ENCODE data around the gene GLUL.
"Not testable (repeated sequence)": the region's sequence is repeated elsewhere in the genome, so short reads cannot be mapped to it uniquely, and the experiment has no call there.

Gene GLUL

DNA sequence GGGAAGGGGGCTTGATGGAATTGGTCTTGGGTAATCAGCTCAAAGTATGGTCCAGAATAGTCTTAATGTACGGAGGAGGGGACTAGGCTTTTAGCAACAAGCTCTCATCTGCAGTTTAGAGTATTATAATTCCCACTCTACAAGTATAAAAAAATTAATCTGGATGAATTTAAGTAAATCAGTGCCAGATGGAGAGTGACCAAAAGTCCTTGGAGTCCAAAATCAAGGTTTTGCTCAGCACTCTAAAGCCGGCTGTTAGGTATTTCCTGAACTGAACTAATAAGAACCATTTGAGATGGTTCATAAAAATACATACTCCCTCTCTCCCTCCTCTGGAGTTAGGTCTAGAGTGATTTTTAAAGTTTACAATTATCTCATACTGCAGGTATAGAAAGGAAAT, 23.7 kb downstream of the GLUL start:
- DNase-seq (ENCODE audit: low spot score) = no peak

DNA sequence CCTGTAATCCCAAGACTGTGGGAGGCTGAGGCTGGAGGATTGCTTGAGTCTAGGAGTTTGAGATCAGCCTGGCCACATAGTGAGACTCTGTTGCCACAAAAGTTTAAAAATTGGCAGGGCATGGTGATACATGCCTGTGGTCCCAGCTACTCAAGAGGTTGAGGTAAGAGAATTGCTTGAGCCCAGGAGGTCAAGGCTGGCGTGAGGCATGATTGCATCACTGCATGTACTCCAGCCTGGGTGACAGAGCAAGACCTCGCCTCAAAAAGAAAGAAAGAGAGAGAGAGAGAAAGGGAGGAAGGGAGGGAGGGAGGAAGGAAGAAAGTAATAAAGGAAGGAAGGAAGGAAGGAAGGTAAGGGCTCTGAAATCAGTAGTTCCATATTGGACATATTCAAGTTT, 25.0 kb downstream of the GLUL start:
- DNase-seq (ENCODE audit: low spot score) = no peak

DNA sequence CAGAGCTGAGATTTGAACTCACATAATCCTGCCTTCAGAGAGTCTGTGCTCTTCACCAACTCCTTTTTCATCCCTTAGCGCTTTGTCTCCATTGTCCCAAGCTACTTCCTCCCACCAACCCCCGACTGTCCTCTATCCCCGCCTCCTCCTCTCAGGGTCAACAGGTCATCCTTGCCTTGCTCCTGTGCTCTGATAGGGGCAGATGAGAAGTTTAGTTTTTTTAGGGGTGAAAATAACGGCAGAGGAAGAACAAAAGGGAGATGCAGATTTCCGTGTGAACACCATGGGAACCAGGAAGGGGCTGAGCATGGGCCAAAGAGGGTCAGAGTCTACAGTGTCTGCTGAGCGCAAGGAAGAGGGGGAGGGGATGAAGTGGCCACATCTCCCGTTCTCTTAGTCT, 31.9 kb downstream of the GLUL start:
- DNase-seq (ENCODE audit: low spot score) = no peak

DNA sequence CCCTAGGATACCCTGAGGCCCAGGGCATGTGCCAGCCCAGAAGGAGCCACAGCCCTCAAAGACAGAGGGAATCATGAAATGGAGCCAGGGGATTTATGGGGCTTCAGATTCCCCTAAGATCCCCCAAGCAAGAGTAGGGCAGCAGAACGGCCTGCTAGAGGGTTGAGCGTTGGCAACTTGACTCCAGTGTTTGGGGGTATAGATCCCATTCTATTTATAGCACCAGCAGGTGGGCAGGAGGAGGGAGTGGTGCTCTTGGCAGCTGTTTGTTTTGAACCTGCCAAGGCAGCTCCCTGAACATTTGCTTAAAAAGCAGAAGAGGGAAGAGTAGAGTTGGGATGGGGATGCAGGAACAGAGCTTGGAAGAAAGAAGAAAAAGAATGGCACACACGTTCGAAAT, 33.7 kb downstream of the GLUL start:
- no peak for DNase-seq (ENCODE audit: low spot score)

DNA sequence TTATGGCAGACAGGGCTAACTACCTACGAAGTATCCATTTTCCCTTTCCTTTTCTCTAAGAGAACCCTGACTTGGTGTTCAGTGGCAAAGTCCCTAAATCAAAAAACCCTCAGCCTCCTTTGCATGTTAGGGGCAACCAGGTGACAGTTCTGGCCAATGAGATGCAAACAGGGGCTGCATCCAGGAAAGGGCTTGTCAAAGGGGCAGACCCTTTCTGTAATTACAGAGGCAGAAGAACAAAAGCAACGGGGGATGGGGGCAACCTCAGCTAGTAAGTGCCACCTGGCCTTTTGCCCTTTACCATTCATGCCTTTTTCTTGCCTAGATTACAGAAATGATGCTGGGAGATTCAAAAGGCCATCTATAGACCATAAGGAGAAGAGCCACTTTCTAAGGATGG, 34.4 kb downstream of the GLUL start:
- no peak for DNase-seq (ENCODE audit: low spot score)

DNA sequence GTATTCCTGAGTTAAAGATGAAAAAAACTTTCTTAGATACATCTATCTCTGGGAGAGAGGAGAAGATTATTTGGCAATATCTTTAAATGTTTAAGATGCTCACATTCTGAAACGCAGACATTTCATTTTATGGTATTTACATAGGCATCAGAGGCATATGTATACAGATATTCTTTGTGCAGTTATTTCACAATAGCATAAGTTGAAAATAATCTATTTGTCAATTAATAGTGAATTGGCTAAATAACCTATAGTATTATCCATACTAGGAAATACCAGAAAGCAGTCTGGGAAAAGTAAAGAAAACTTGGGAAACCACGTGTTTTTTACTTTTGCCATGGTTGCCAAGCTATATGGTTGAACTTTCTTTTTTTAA, 35.9 kb downstream of the GLUL start:
- DNase-seq (ENCODE audit: low spot score) = no peak

DNA sequence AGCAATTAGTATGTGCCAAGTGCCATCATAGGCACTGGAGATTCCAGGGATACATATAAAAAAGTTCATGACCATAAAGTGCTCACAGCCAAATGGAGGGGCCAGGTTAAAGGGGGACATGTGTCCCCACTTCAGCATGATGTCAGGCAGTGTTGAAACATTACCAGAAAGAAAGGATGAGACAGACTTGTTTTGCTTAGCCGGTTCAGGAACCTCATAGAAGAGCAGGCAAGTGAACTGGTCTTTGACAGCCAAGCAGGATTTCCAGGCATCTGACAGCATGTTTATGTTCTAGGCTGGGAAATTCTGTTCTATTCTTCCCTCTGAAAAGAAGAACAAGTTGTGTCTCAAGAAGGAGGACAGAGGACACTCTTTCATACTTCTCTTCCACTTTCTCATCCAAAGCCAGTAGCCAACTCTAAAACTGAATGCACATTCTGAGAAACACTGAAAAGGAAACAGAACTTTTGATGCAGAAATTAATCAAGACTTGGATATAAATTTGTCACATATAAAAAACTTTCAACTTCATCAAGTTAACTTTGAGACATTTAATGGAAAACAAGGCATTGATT, 39.7 kb downstream of the GLUL start:
- DNase-seq (ENCODE audit: low spot score) = no peak

DNA sequence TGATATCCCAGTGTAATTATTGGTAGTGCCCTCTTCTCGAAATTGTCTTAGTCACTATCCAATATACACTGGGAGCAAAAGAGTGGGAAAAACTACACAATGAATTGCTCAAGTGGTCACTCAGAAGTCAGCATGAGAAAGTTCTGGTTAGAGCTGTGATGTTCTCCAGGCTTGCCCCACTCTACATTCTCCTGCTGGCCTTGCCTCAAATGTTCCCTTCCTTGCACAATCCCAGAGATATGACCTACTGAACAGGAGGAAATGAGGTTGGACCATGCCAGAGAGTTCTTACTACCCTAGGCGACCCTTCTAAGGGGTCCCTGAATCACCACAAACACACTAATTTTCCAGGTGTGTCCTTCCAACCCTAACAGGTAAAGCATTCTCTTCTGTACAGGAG, 40.8 kb downstream of the GLUL start:
- DNase-seq (ENCODE audit: low spot score) = no peak

DNA sequence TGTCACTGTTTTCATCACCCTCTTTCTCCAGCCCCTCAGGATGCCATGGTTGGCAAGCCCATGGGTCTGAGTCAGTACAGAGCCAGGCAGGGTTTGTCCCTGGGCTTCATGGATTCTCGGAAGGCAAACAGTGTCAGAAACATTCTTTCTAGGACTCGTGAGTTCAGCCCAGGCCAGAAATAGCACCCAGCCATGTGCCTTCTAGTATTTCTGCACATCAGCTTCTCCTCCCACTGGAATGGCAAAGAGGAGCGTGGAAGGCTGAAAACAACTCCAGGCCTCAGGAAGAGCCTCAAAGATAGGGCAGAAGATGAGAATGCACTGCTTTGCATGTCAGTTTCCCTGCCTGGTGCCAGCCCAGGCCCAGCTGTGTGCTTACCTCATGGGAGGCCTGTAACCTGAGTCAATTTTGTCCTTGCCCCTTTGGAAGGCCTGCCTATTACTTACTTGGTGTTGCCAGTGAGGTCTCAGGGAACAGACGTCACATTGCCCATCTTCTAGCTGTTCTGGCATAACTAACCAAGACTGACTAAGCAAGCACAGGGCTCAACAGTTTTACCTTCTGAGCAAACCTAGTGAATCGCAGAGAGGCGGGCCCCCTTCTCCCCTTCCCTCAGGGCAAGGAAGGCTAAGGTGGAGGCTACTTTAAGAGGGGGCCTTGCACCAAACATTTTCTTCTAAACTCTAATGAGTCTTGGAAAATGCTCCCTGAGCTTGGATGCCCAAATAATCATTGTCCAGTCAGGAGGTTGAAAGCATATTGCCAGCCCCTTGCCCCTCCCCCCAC, 42.4 kb downstream of the GLUL start:
- no peak for DNase-seq (ENCODE audit: low spot score)

DNA sequence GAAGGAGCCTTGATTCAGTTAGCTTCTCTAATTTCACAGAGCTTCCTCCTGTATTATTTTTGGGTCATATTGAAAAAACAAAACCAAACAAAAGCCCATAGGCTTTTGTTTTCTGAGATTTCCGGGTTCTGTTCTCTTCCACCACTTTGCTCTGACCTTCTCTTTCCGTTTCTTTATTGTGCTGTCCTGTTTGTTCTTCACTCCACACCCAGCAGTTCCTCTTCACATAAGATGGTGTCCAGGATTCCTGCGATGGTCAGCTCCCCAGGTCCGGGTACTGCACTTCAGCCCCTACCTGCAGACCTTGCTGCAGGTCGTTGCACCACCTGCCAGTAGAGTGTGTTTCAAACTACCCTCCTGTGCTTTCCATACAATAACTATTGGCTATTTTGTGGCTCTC, 44.6 kb downstream of the GLUL start:
- no peak for DNase-seq (ENCODE audit: low spot score)

DNA sequence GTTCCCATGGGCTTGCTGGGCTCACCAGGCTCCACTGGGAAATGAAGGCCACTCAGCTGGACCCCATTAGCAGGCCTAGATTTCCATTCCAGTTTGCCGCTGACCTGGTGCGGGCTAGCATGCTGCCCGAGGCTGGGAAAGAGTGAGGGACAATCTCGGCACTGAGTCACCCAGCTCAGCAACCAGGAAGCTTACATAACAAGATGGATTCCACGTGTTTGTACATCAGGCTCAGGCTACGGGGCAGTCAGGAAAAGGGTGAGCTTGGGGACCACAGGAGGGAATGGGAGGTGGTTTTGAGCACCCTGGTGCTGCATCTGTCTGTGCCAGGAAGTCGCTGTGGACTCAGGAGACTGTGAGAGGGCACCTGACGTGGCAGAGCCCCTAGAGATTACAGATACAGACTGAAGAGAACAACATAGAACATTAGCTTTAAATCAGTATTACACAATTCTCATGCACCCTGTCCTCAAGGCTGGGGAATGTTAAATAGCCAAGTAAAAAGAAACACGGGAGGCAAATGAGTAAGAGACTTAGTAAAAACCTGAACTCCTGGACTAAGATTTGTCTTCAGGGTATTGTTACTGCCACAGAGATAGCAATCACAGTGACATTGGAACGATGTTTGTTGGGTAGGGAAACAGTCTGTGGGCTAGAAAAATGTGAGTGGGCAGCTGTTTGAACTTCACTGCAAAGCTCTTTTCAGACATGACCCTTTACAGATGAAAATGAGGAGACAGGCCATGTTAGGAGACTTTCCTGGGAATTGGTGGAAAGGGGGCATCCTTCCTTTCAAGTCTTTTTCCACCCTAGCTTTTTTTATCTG, 51.1 kb downstream of the GLUL start:
- DNase-seq (ENCODE audit: low spot score) = no peak

DNA sequence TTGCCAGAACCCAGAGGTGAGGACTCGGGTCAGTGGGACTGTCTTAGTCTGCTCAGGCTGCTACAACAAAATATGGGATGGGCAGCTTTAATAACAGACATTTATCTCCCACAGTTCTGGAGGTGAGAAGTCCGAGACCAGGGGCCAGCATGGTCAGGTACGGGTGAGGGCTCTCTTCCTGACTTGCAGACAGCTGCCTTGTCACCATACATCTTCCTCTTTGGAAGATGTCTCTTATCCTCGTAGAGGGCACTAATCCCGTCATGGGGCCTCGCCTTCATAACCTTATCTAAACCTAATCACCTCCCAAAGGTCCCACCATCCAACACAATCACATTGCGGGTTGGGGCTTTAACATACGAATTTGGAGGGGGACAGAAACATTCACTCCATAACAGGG, 51.9 kb downstream of the GLUL start:
- no peak for DNase-seq (ENCODE audit: low spot score)

DNA sequence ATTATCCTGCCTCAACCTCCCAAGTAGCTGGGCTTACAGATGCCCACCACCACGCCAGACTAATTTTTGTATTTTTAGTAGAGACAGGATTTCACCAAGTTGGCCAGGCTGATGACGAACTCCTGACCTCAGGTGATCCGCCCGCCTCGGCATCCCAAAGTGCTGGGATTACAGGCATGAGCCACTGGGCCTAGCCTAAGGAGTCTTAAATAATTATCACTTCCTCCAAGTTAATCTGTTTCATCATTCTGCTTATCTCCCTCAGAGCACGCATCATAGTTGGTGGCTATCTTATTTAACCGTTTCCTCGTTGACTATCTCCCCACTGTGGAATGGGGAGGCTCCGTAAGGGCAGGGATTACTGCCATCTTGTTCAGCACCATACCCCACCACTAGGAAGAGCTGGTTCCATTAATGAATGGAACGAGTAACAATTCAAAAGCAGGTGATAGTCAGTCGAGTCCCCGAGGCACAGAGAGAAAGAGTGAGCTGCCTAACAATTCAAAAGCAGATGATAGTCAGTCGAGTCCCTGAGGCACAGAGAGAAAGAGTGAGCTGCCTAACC, 52.7 kb downstream of the GLUL start:
- no peak for DNase-seq (ENCODE audit: low spot score)

DNA sequence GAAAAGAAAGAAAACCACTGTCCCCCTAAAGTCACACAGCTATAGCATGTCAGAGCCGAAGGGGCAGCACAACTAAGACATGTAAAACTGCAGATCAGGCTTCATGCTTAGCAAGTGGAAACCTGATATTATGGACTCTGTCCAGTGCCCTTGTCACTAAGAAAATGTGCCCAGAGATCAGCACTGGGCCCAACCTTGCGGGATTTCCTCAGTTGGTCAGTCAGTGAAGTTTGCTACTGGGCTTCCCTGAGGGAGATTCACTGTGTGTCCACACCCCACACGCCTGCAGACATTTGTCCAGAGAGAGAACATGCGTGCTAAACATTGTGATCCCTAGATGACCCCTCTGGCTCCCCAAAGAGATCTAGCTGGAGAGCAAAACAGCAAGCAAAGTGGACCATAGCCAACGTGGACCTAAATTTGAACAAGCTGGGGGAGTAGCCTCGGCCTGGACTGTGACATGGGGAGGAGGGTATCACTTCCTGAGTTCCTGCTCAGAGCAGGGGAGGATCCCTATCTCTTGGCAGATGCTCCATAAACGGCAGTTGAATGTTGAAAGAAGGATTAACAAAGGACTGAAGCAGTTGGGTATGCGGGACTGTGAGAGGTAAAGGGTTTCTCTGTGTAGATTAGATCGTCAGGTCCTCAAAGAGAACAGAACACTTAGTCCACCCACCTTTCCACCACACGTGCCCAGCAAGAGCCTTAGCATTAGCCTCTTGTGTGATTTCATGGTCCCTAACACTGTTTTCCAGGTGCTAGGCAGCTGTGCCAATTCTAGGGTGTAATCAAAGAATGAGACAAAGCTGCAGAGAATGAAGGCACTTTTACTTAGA, 53.6 kb downstream of the GLUL start:
- no peak for DNase-seq (ENCODE audit: low spot score)

DNA sequence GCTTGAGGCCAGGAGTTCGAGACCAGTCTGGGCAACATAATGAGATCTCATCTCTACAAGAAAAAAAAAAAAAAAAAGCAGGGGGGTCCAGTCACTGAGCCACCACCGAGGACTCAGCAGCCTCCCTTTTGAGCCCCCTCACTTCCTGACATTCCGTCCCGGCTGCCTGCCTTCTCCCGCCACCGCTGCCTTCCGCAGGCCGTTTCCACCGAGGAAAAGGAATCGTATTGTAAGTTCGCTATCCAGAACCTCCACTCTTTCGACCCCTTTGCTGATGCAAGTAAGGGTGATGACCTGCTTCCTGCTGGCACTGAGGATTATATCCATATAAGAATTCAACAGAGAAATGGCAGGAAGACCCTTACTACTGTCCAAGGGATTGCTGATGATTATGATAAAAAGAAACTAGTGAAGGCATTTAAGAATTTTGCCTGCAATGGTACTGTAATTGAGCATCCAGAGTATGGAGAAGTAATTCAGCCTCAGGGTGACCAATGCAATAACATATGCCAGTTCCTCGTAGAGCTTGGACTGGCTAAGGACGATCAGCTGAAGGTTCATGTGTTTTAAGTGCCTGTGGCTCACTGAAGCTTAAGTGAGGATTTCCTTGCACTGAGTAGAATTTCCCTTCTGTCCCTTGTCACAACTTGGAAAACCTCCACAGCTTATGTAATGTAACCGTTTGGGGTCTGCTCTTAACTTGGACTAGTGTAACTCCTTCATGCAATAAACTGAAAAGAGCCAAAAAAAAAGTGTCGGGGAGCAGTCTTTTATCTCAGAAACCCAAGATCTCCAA, 55.6 kb downstream of the GLUL start:
- DNase-seq (ENCODE audit: low spot score) = no peak

DNA sequence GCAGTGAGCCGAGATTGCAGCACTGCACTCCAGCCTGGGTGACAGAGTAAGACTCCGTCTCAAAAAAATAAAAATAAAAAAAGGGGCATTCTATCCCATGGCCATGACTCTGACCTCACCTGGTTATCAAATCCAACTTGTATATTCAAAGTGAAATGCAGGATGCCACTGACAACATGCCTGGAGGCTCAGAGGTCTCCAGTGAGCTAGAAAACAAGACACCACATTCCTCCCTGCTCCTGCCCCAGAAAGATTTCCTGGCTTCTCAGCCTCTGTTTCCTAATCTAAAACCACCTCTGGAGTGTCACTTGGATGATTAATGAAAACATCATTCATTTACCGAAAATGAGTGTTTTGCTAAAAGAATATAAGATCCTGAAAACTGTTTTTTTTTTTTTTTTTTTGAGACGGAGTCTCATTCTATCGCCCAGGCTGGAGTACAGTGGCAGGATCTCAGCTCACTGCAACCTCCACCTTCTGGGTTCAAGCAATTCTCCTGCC, 58.5 kb downstream of the GLUL start:
- DNase-seq (ENCODE audit: low spot score) = not testable (repeated sequence)

DNA sequence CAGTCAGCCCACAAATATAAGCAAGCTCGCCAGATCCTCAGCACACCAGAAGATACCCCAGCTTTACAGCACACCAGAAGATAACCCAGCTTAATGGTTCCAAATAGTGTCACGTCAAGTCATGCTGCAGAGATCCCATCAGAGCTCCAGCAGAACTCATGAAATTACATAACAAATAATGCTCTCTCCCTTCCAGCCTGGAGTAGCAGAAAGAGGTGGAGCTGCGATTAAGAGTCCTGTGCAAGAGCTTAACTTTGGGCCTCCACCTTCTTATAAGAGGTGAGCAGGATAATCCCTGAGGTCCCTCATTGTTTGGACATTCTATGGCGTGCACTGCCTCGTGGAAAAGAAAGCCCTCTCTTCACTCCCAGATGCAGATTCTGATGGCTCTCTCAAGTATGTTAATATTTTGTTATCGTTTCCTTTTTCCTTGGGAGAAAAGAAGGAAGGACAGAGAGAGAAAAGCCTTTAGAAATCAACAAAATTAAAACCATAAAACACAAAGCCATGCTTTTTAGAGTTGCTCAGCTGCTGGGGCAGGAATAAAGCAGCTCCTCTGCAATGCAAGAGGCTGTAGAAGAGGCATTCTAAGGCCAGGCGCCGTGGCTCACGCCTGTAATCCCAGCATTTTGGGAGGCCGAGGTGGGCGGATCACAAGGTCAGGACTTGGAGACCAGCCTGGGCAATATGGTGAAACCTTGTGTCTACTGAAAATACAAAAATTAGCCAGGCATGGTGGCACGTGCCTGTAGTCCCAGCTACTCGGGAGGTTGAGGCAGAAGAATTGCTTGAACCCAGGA, 59.1 kb downstream of the GLUL start:
- no peak for DNase-seq (ENCODE audit: low spot score)

All from D341Med (cell line).